Hepatocyte (in vitro differentiated cells): ENCODE measurements around the gene CFAP65.

Experiments
- CTCF ChIP-seq: fragments of 200-600 bp; sonication (generic); IDR thresholded peaks from 2 replicates; pipeline ENCODE4 v1.5.1; 2016; ENCODE audit warnings: antibody characterized with exemption, mild to moderate bottlenecking; ENCODE audit not compliant: poor library complexity
- EZH2 ChIP-seq: fragments of 200-600 bp; sonication (generic); IDR thresholded peaks from 2 replicates; pipeline ENCODE4 v1.6.1; 2016; ENCODE audit warnings: antibody characterized with exemption, mild to moderate bottlenecking, borderline replicate concordance
- EZH2phosphoT487 ChIP-seq: fragments of 200-600 bp; sonication (generic); IDR thresholded peaks from one replicate; pipeline ENCODE4 v1.6.1; 2018; ENCODE audit warnings: antibody characterized with exemption, mild to moderate bottlenecking, low read depth, moderate library complexity; ENCODE audit not compliant: unreplicated experiment, severe bottlenecking

DNA sequence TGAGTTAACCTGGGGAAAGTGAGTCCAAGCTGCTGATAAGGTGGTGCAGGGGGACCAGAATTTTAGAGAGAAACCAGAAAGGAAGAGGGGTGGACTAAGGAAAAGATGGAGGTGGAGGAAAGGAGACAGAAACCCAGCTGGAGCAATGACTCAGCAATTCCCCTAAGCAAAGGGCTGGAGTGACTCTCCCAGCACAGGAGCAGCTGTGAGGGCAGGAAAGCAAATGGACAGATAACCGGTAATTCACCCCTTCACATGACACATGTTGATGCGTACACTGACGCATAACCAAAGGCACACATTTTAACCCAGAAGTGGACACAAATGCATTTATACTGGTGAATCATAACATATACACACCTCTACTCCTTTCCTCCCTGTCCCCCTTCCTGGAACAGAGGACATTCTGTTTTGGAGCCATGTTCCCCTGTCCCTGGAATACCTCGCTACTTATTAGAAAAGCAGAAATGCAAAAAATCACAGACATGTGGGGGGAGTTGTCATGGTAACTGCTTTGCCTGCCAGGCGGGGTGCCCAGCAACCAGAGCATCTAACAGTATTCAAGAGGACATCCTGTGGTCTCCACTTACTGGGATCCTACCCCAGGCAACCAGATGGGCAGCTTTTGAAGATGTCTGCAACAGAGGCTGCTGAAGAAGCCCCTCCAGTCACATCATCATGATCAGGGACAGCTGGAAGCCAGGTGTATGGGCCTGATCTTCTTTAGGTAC lies 77.1 kb downstream of the CFAP65 start:
- TF ChIP-seq CTCF (no peak), EZH2 (no peak), EZH2phosphoT487 (no peak)
